Panc1 (cell line): ENCODE results near the gene LILRA2. TPM values are rescaled to one million over a fixed set of nuclear protein-coding genes. Genes with fewer than 3 reads are reported as not detected.

Experiments used
- ATAC-seq: fragments of 200-7000 bp; cut with Tn5 transposase; 2 replicates; pipeline ENCODE4 v1.9.1; 2020; ENCODE audit warnings: mild to moderate bottlenecking, moderate library complexity
- BruUV-seq: library from RNA; stranded (reverse); fragments of 400-500 nt; replicated peaks from 2 replicates; lab custom pipeline; 2021; lab: Mats Ljungman, UMichigan
- CTCF ChIA-PET: fragments of 300-600 bp; sonication (Branson Sonifier 250); formaldehyde crosslinking; loops from one replicate; lab custom pipeline; 2022; ENCODE audit warnings: antibody characterized with exemption; lab: Charles Lee
- POLR2A ChIA-PET: fragments of 300-600 bp; sonication (Branson Sonifier 250); formaldehyde crosslinking; loops from one replicate; lab custom pipeline; 2022; ENCODE audit warnings: antibody characterized with exemption; lab: Charles Lee
- DNase-seq: peaks from one replicate; pipeline ENCODE4 v3.0.0-alpha.2; 2010; ENCODE audit warnings: low read depth, low spot score
- H3K27ac ChIP-seq: 2 replicates; pipeline ENCODE4 v1.5.1; 2011; ENCODE audit warnings: mild to moderate bottlenecking, low read length, inconsistent platforms
- H3K27me3 ChIP-seq: fragments of 200-500 bp; sonication (Bioruptor generic); 2 replicates; pipeline ENCODE4 v1.6.0; 2014; ENCODE audit warnings: low read length, inconsistent platforms; ENCODE audit not compliant: control insufficient read depth, insufficient read depth
- H3K36me3 ChIP-seq: fragments of 200-500 bp; sonication (Bioruptor generic); 2 replicates; pipeline ENCODE4 v1.5.1; 2014; ENCODE audit warnings: inconsistent platforms, mild to moderate bottlenecking, low read length, moderate library complexity; ENCODE audit not compliant: control insufficient read depth, insufficient read depth
- H3K4me1 ChIP-seq: 2 replicates; pipeline ENCODE4 v1.5.1; 2011; ENCODE audit warnings: inconsistent platforms, mild to moderate bottlenecking, low read length, moderate library complexity; ENCODE audit not compliant: control insufficient read depth, insufficient read depth
- H3K4me3 ChIP-seq, 2 experiments: 2 replicates each; pipeline ENCODE4 v1.5.1; 2011 to 2012; ENCODE audit warnings: low read depth in 2 of 2, low read length in 2 of 2, mild to moderate bottlenecking in 2 of 2, inconsistent platforms in 1 of 2, moderate library complexity in 1 of 2
- H3K9me3 ChIP-seq: fragments of 200-500 bp; sonication (Bioruptor generic); 2 replicates; pipeline ENCODE4 v1.5.1; 2014; ENCODE audit warnings: low read depth, mild to moderate bottlenecking, inconsistent platforms, low read length, moderate library complexity; ENCODE audit not compliant: control insufficient read depth, insufficient read depth
- POLR2AphosphoS5 ChIP-seq: IDR thresholded peaks from 2 replicates; pipeline ENCODE4 v1.6.1; 2012; ENCODE audit warnings: mild to moderate bottlenecking, low read depth, low read length, moderate library complexity
- SIN3A ChIP-seq: IDR thresholded peaks from 2 replicates; pipeline ENCODE4 v1.6.1; 2012; ENCODE audit warnings: low read depth, mild to moderate bottlenecking, low read length, moderate library complexity, borderline replicate concordance; ENCODE audit not compliant: insufficient read depth
- TCF7L2 ChIP-seq: IDR thresholded peaks from 2 replicates; pipeline ENCODE4 v1.6.1; 2011; ENCODE audit warnings: mild to moderate bottlenecking, low read depth, low read length, inconsistent platforms
- in situ Hi-C: cut with HindIII; loops from 2 replicates; pipeline ENCODE4 v1.10.0; 2016; ENCODE audit warnings: low sequenced_read_pairs, low pct_unique_long_range_greater_than_20kb
- intact Hi-C: fragments of 100-400 bp; cut with micrococcal nuclease; formaldehyde crosslinking; loops from one replicate; pipeline ENCODE4 v1.10.0; 2022; ENCODE audit not compliant: unreplicated experiment
- total RNA-seq: library from RNA; stranded (reverse); gene quantifications from one replicate; pipeline ENCODE4 v1.2.1, GENCODE V29; 2021; ENCODE audit not compliant: unreplicated experiment
- TF ChIP-seq, protein P1 (sequence below), 2 experiments: IDR thresholded peaks; 2 replicates each; pipeline ENCODE4 v1.6.1; 2011 to 2012; ENCODE audit warnings: low read depth in 2 of 2, control low read depth in 1 of 2, low read length in 1 of 2, mild to moderate bottlenecking in 1 of 2, moderate library complexity in 1 of 2; ENCODE audit not compliant: insufficient read depth in 1 of 2
- TF ChIP-seq, protein P2 (sequence below): fragments of 450-650 bp; IDR thresholded peaks from 2 replicates; pipeline ENCODE4 v1.5.1; 2017; ENCODE audit warnings: mild to moderate bottlenecking

Gene LILRA2
- total RNA-seq, 1 experiment from 2014 or later: not detected

DNA sequence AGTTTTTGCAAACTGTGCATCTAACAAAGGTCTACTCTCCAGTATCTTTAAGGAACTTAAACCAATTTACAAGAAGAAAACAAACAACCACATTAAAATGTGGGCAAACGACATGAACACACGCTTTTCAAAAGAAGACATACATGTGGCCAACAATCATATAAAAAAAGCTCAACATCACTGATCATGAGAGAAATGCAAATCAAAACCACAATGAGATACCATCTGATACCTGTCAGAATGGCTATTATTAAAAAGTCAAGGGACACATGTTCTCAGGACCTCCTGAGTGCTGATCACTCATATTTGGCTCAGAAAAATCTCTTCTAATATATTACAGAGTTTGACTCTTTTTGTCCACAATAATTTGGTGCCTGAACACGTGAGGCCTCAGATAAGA lies 42.5 kb downstream of the LILRA2 start:
- intact Hi-C loops (no loop called here), in situ Hi-C loops (no loop called here)
- Histone ChIP-seq H3K36me3 (no peaks in the 10 kb centered on the region), H3K27ac (no peak overlapping the region), H3K4me3 (no peak overlapping the region), H3K4me1 (no peaks in the 10 kb centered on the region), H3K27me3 (0 out of 2 replicates have a peak, but pooled peaks cover 2% of the 10 kb centered on the region), H3K9me3 (0 out of 2 replicates have a peak, but pooled peaks cover 3% of the 10 kb centered on the region)
- ChIA-PET CTCF (no interaction called here), POLR2A (no interaction called here)
- ATAC-seq: no peak
- BruUV-seq: no TSS peak
- TF ChIP-seq TCF7L2: no peak
- TF ChIP-seq, protein P1, sequence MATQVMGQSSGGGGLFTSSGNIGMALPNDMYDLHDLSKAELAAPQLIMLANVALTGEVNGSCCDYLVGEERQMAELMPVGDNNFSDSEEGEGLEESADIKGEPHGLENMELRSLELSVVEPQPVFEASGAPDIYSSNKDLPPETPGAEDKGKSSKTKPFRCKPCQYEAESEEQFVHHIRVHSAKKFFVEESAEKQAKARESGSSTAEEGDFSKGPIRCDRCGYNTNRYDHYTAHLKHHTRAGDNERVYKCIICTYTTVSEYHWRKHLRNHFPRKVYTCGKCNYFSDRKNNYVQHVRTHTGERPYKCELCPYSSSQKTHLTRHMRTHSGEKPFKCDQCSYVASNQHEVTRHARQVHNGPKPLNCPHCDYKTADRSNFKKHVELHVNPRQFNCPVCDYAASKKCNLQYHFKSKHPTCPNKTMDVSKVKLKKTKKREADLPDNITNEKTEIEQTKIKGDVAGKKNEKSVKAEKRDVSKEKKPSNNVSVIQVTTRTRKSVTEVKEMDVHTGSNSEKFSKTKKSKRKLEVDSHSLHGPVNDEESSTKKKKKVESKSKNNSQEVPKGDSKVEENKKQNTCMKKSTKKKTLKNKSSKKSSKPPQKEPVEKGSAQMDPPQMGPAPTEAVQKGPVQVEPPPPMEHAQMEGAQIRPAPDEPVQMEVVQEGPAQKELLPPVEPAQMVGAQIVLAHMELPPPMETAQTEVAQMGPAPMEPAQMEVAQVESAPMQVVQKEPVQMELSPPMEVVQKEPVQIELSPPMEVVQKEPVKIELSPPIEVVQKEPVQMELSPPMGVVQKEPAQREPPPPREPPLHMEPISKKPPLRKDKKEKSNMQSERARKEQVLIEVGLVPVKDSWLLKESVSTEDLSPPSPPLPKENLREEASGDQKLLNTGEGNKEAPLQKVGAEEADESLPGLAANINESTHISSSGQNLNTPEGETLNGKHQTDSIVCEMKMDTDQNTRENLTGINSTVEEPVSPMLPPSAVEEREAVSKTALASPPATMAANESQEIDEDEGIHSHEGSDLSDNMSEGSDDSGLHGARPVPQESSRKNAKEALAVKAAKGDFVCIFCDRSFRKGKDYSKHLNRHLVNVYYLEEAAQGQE (IDR thresholded peaks at IDR 0.05; ENCODE audit: insufficient read depth in 1 of 2, low read depth in 2 of 2, low read length in 1 of 2): no peak
- no peak for TF ChIP-seq SIN3A
- TF ChIP-seq POLR2AphosphoS5: no peak
- TF ChIP-seq, protein P2, sequence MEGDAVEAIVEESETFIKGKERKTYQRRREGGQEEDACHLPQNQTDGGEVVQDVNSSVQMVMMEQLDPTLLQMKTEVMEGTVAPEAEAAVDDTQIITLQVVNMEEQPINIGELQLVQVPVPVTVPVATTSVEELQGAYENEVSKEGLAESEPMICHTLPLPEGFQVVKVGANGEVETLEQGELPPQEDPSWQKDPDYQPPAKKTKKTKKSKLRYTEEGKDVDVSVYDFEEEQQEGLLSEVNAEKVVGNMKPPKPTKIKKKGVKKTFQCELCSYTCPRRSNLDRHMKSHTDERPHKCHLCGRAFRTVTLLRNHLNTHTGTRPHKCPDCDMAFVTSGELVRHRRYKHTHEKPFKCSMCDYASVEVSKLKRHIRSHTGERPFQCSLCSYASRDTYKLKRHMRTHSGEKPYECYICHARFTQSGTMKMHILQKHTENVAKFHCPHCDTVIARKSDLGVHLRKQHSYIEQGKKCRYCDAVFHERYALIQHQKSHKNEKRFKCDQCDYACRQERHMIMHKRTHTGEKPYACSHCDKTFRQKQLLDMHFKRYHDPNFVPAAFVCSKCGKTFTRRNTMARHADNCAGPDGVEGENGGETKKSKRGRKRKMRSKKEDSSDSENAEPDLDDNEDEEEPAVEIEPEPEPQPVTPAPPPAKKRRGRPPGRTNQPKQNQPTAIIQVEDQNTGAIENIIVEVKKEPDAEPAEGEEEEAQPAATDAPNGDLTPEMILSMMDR: no peak
- no peak for DNase-seq

DNA sequence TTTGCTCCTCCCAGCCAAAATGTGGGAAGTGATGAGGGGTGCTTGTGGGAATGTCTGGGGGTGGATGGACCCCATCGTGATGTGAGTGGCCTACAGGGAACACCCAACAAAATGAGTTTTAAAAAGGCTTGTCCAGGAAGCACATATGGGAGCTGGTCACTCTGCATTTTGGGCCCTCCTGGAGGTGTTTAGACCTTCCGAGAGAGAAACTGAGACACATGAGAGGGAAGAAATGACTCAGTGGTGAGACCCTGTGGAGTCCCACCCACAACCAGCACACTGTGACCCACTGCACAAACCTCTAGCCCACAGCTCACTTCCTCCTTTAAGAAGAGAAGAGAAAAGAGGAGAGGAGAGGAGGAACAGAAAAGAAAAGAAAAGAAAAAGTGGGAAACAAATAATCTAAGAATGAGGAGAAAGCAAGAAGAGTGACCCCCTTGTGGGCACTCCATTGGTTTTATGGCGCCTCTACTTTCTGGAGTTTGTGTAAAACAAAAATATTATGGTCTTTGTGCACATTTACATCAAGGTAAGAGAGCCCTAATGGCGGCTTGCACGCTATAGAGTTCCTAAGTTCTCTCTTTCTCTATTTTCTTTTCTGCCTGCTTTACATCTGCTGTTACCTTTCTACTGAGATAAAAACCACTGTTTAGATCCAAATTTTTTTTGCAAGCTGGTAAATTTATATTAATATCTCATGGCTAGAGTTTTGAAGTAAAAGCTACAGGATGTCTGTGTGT lies 43.4 kb downstream of the LILRA2 start:
- intact Hi-C loops (no loop called here), in situ Hi-C loops (no loop called here)
- Histone ChIP-seq H3K27ac (no peak overlapping the region), H3K9me3 (no peaks in the 10 kb centered on the region), H3K4me1 (no peaks in the 10 kb centered on the region), H3K27me3 (0 out of 2 replicates have a peak, but pooled peaks cover 2% of the 10 kb centered on the region), H3K36me3 (no peaks in the 10 kb centered on the region), H3K4me3 (no peak overlapping the region)
- no peak for TF ChIP-seq POLR2AphosphoS5
- no peak for TF ChIP-seq SIN3A
- TF ChIP-seq TCF7L2: no peak
- TF ChIP-seq, protein P1 (IDR thresholded peaks at IDR 0.05; ENCODE audit: insufficient read depth in 1 of 2, low read depth in 2 of 2, low read length in 1 of 2): no peak
- no peak for ATAC-seq
- no TSS peak for BruUV-seq
- POLR2A ChIA-PET: no interaction called here
- no peak for DNase-seq
- CTCF ChIA-PET: no interaction called here
